ENCODE data around the gene PACRG. TPM values are rescaled to one million over a fixed set of nuclear protein-coding genes. Genes with fewer than 3 reads are reported as not detected.

Gene PACRG
- total and polyA plus RNA-seq, 2 of the 8 experiments (the other 6 are each of a cell fraction or from before 2014, with no cell fraction given), result 0.44 to 0.54 TPM

DNA sequence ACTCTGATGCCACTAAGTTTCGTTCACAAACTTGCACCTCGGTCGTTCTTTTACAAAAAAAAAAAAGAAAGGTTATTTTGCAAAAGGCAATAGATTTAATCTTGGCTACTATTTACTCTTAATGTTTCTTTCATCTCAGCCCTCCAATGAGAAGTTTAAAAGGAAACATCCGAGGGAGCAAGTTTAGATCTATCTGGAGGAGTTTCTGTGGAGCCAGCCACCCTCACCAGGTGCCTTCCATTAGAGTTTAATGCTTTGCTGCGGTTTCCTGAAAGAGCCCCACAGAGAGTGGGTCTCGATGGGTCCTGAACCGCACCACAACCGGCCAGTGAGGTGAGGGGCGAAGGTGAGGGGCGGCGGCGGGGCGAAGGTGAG lies 840 bp upstream of the PACRG start:
- Histone ChIP-seq H3K27me3 (replicated peaks in 1 of 4; ENCODE audit: control insufficient read depth in 3 of 4, extremely low read depth in 1 of 4, insufficient read depth in 3 of 4, low read length in 3 of 4) (no peaks in the 10 kb centered on the region; a peak in 2 of 7 replicates), H3K9ac (replicated peaks in 1 of 4; ENCODE audit: extremely low read depth in 1 of 4, low read depth in 3 of 4, low read length in 3 of 4) (peak overlapping the region in 3 of 4 experiments; percentile 29 to 54 (median 36); a peak in 4 of 7 replicates), H3K36me3 (ENCODE audit: control insufficient read depth in 2 of 4, insufficient read depth in 4 of 4, low read length in 3 of 4) (no peaks in the 10 kb centered on the region), H3K23me2 (ENCODE audit: low read depth, low read length) (no peaks in the 10 kb centered on the region), H2BK20ac (ENCODE audit: low read length) (no peak overlapping the region), H2BK12ac (ENCODE audit: low read depth, low read length) (no peak overlapping the region), H2AK5ac (ENCODE audit: low read depth, low read length) (no peak overlapping the region), H4K5ac (ENCODE audit: insufficient read length, low read depth, low read length) (no peak overlapping the region), H2BK120ac (replicated peaks; ENCODE audit: low read depth, low read length) (no peak overlapping the region), H3K9me3 (ENCODE audit: insufficient read depth in 2 of 2, low read depth in 1 of 2, low read length in 1 of 2) (no peaks in the 10 kb centered on the region), H3K4me3 (ENCODE audit: extremely low read depth in 1 of 4, insufficient read depth in 2 of 4, low read depth in 3 of 4, low read length in 4 of 4) (peak overlapping the region; percentile 51 to 75 (median 54)), H3K23ac (ENCODE audit: insufficient read length) (no peak overlapping the region), H3K4me2 (ENCODE audit: insufficient read depth in 1 of 2, low read depth in 2 of 2, low read length in 2 of 2) (peak overlapping the region; percentile 60 to 70), H3K4ac (replicated peaks; ENCODE audit: insufficient read length, low read depth, low read length) (no peak overlapping the region), H3K18ac (ENCODE audit: extremely low read depth, low read length) (no peak overlapping the region), H3K56ac (replicated peaks; ENCODE audit: insufficient read length, low read depth, low read length) (no peak overlapping the region), H3K27ac (ENCODE audit: low read depth, low read length) (no peak overlapping the region), H4K8ac (ENCODE audit: extremely low read depth, insufficient read depth, low read length) (no peak overlapping the region; the same call in 1 of the 2 replicates), H4K91ac (replicated peaks; ENCODE audit: insufficient read length, low read length) (no peak overlapping the region), H3K79me1 (ENCODE audit: low read depth, low read length) (no peaks in the 10 kb centered on the region), H2AFZ (ENCODE audit: low read length) (peak overlapping the region; percentile 95; the same call in 1 of the 2 replicates), H2BK15ac (ENCODE audit: low read length) (no peak overlapping the region), H3K79me2 (ENCODE audit: control insufficient read depth in 1 of 2, insufficient read depth in 2 of 2, low read length in 2 of 2) (no peaks in the 10 kb centered on the region), H4K20me1 (replicated peaks in 1 of 2; ENCODE audit: control insufficient read depth in 1 of 2, insufficient read depth in 2 of 2, low read length in 2 of 2) (no peaks in the 10 kb centered on the region), H3K4me1 (replicated peaks in 1 of 4; ENCODE audit: control insufficient read depth in 3 of 4, insufficient read depth in 4 of 4, low read length in 3 of 4) (no peaks in the 10 kb centered on the region; a peak in 1 of 7 replicates), H3K14ac (ENCODE audit: insufficient read length) (no peak overlapping the region), H2BK5ac (ENCODE audit: low read depth, low read length) (no peak overlapping the region)
- POLR2A ChIA-PET (ENCODE audit: partially characterized antibody), result interaction anchor here (0.7 to 0.9 kb wide), 2 partner anchors 20 to 53 kb away, joined by 4 read pairs; no protein-coding TSS in a partner anchor
- no peak for DNase-seq (ENCODE audit: low read depth in 1 of 2, low spot score in 2 of 2)
- CTCF ChIA-PET (ENCODE audit: partially characterized antibody), result interaction anchor here (1.1 to 1.5 kb wide), 2 partner anchors 9 to 21 kb away, joined by 3 to 4 read pairs; no protein-coding TSS in a partner anchor
- WGBS, 2 experiments (ENCODE audit: extremely low coverage in 1 of 2, insufficient coverage in 1 of 2, insufficient read length in 1 of 2, insufficient replicate concordance in 2 of 2, low coverage in 1 of 2, low lambda C conversion rate in 2 of 2, missing lambda C conversion rate in 1 of 2), result 24% methylated on average over 12 of the region's 13 CpGs; no CpG with 5 or more reads in 1 of the 2 experiments
- no peak for FAIRE-seq
- TF ChIP-seq GABPA (IDR thresholded peaks at IDR 0.05; ENCODE audit: borderline replicate concordance, insufficient read depth, low read length) (no peak), SP2 (IDR thresholded peaks at IDR 0.05; ENCODE audit: low read length) (no peak), EGR1 (IDR thresholded peaks at IDR 0.05; ENCODE audit: borderline replicate concordance, low read depth, low read length) (no peak), SP1 (IDR thresholded peaks at IDR 0.05; ENCODE audit: low read depth, low read length) (no peak), CTBP2 (IDR thresholded peaks at IDR 0.05; ENCODE audit: borderline replicate concordance, insufficient read depth, insufficient read length, low read length) (no peak), BRCA1 (IDR thresholded peaks at IDR 0.05; ENCODE audit: low read depth, low read length) (no peak), ASH2L (IDR thresholded peaks at IDR 0.05; ENCODE audit: low read length) (no peak), CEBPB (IDR thresholded peaks at IDR 0.05; ENCODE audit: low read depth, low read length) (no peak), CBX5 (IDR thresholded peaks at IDR 0.05; ENCODE audit: low read depth, low read length) (no peak)
- TF ChIP-seq, protein P1, sequence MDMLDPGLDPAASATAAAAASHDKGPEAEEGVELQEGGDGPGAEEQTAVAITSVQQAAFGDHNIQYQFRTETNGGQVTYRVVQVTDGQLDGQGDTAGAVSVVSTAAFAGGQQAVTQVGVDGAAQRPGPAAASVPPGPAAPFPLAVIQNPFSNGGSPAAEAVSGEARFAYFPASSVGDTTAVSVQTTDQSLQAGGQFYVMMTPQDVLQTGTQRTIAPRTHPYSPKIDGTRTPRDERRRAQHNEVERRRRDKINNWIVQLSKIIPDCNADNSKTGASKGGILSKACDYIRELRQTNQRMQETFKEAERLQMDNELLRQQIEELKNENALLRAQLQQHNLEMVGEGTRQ (IDR thresholded peaks at IDR 0.05; ENCODE audit: low read length), result no peak
- TF ChIP-seq, protein P2, sequence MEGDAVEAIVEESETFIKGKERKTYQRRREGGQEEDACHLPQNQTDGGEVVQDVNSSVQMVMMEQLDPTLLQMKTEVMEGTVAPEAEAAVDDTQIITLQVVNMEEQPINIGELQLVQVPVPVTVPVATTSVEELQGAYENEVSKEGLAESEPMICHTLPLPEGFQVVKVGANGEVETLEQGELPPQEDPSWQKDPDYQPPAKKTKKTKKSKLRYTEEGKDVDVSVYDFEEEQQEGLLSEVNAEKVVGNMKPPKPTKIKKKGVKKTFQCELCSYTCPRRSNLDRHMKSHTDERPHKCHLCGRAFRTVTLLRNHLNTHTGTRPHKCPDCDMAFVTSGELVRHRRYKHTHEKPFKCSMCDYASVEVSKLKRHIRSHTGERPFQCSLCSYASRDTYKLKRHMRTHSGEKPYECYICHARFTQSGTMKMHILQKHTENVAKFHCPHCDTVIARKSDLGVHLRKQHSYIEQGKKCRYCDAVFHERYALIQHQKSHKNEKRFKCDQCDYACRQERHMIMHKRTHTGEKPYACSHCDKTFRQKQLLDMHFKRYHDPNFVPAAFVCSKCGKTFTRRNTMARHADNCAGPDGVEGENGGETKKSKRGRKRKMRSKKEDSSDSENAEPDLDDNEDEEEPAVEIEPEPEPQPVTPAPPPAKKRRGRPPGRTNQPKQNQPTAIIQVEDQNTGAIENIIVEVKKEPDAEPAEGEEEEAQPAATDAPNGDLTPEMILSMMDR (IDR thresholded peaks at IDR 0.05; ENCODE audit: control extremely low read depth in 1 of 3, insufficient read depth in 1 of 3, low read depth in 1 of 3, low read length in 3 of 3), result no peak
